Upper lobe of left lung (tissue), 4 donors: ENCODE measurements around the gene KLB.

ENCODE experiments used
- EP300 ChIP-seq, 4 donors: sonication (generic); formaldehyde crosslinking; IDR thresholded peaks; one replicate each; pipeline ENCODE4 v1.5.1; 2017; ENCODE audit warnings: antibody characterized with exemption in 4 of 4, control low read depth in 2 of 4
- POLR2A ChIP-seq, 4 donors: fragments of 450-650 bp; IDR thresholded peaks; one replicate each; pipeline ENCODE4 v1.5.1; 2016 to 2017; ENCODE audit warnings: antibody characterized with exemption in 4 of 4, mild to moderate bottlenecking in 2 of 4
- POLR2AphosphoS5 ChIP-seq, 2 donors: sonication (generic); formaldehyde crosslinking; IDR thresholded peaks; one replicate each; pipeline ENCODE4 v1.5.1; 2017; ENCODE audit warnings: antibody characterized with exemption in 2 of 2
- TF ChIP-seq, protein P1 (sequence below), 6 experiments: fragments of 450-650 bp in 4 of 6; fragments of 200-600 bp in 2 of 6; sonication (generic) in 2 of 6; IDR thresholded peaks; one replicate each; pipeline ENCODE4 v1.5.1; 2016 to 2019; ENCODE audit warnings: antibody characterized with exemption in 6 of 6

DNA sequence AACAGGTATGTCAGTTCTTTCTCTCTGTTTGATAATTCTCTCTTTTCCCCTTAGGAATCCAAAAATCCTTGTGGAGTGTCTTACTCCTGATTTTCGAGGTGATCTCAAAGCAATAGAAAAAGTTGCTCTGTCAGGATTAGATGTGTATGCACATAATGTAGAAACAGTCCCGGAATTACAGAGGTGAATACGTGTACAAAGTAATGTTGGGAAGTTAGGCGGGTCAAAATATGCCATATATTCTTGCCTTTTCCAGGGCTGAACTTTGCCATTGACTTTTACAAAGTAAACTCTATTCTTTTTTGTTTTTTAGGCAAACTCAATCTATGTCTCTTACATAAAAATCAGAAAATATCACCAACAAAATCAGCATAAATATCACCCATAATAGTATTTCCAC lies 60.7 kb downstream of the KLB start:
- TF ChIP-seq, protein P1, sequence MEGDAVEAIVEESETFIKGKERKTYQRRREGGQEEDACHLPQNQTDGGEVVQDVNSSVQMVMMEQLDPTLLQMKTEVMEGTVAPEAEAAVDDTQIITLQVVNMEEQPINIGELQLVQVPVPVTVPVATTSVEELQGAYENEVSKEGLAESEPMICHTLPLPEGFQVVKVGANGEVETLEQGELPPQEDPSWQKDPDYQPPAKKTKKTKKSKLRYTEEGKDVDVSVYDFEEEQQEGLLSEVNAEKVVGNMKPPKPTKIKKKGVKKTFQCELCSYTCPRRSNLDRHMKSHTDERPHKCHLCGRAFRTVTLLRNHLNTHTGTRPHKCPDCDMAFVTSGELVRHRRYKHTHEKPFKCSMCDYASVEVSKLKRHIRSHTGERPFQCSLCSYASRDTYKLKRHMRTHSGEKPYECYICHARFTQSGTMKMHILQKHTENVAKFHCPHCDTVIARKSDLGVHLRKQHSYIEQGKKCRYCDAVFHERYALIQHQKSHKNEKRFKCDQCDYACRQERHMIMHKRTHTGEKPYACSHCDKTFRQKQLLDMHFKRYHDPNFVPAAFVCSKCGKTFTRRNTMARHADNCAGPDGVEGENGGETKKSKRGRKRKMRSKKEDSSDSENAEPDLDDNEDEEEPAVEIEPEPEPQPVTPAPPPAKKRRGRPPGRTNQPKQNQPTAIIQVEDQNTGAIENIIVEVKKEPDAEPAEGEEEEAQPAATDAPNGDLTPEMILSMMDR (IDR thresholded peaks at IDR 0.05) = no peak
- no peak for TF ChIP-seq EP300 (IDR thresholded peaks at IDR 0.05)
- TF ChIP-seq POLR2A (IDR thresholded peaks at IDR 0.05) = no peak
- no peak for TF ChIP-seq POLR2AphosphoS5 (IDR thresholded peaks at IDR 0.05)
